ENCODE measurements around the gene MRPL53. TPM values are rescaled to one million over a fixed set of nuclear protein-coding genes. Genes with fewer than 3 reads are reported as not detected.
"Not testable (repeated sequence)": the region's sequence is repeated elsewhere in the genome, so short reads cannot be mapped to it uniquely, and the experiment has no call there.

The MRPL53 gene
- polyA plus RNA-seq, 6 donors from 2014 or later = 76.6 to 172 (median 136) TPM

DNA sequence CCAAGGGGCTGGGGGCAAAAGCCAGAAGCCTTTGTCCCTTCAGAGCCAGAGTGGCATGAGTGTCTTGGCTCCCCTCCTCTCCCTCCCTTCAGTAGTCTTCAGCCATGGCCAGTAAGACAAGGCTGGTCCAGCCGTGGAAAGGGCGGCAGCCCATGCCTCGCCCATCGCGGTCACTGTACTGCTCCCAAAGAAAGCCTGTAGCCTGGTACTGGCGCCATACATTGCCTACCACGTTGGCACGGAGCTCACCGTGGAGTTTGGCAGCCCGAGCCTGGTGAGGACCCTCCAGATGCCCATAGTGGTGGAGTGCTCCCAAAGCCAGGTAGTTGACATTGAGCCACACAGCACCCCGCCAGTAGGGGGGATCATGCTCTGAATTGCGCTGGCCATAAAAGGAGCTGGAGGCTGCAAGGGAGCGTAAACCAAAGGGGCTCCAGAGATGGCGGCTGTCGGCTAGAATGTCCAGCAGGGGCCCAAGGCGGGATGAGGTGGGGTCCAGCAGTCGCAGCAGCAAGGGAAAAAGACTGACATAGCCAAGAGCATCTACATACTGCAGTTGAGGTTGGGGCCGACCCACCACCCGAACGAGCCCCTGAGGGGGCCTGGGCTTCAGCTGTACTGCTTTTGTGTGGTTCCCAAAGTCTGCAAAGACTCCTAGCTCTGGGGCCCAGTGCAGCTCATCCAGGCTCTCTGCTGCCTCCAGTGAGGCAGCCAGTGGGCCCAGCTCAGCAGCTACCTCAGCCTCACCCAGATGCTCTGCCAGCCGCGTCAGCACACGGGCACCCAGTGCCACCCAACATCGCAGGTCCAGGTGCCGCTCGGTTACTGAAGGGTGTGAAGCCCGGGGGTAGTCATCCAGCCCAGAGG, 11.1 kb downstream of the MRPL53 start:
- Mint-ChIP-seq H3K4me3 (peak overlapping the region in 3 of 8 donors; percentile 57 to 94 (median 60)), H3K4me1 (peaks cover 35 to 66% (median 60%) of the 10 kb centered on the region in 3 donors), H3K9me3 (peaks cover 0 to 1% (median 0%) of the 10 kb centered on the region in 7 donors), H3K27ac (peak overlapping the region in 3 of 6 donors; percentile 6 to 59 (median 54)), H3K27me3 (no peaks in the 10 kb centered on the region), H3K36me3 (no peaks in the 10 kb centered on the region)
- ATAC-seq (ENCODE audit: low read depth in 2 of 2) = no peak
- no peak for DNase-seq

DNA sequence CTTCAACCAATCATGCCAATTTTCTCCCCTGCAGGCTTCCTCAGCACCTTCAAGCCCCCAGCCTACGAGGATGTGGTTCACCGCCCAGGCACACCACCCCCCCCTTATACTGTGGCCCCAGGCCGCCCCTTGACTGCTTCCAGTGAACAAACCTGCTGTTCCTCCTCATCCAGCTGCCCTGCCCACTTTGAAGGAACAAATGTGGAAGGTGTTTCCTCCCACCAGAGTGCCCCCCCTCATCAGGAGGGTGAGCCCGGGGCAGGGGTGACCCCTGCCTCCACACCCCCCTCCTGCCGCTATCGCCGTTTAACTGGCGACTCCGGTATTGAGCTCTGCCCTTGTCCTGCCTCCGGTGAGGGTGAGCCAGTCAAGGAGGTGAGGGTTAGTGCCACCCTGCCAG, 12.3 kb downstream of the MRPL53 start:
- H3K36me3 Mint-ChIP-seq; ATAC-seq (ENCODE audit: low read depth in 2 of 2); H3K9me3 Mint-ChIP-seq; DNase-seq; H3K27me3 Mint-ChIP-seq: not testable (repeated sequence)
- Mint-ChIP-seq H3K4me3 (peak overlapping the region in 7 of 8 donors; percentile 53 to 100 (median 98)), H3K4me1 (peaks cover 42 to 72% (median 66%) of the 10 kb centered on the region in 3 donors), H3K27ac (peak overlapping the region in 1 of 6 donors; percentile 99)

DNA sequence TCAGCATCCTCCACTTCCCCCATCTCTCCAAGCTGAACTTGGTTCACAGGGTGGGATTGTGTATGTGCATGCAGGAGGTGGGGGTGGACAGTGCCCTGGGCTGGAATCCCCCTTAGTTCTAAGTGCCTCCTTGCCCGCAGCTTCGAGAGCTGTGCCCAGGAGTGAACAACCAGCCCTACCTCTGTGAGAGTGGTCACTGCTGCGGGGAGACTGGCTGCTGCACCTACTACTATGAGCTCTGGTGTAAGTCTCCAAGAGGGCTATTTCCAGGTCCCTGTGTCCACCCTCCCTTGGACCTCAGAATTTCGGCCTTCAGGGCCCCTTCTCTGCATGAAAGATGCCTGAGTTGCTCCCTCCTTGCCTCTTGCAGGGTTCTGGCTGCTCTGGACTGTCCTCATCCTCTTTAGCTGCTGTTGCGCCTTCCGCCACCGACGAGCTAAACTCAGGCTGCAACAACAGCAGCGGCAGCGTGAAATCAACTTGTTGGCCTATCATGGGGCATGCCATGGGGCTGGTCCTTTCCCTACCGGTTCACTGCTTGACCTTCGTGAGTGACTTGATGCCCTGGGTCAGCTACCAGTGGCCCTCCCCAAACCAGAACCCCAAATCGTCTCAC, 12.9 kb downstream of the MRPL53 start:
- Mint-ChIP-seq H3K4me3 (peak overlapping the region; percentile 94 to 100 (median 99)), H3K27ac (peak overlapping the region in 3 of 6 donors; percentile 83 to 100 (median 99)), H3K4me1 (peaks cover 47 to 77% (median 72%) of the 10 kb centered on the region in 3 donors)
- H3K36me3 Mint-ChIP-seq; H3K27me3 Mint-ChIP-seq; DNase-seq; H3K9me3 Mint-ChIP-seq; ATAC-seq (ENCODE audit: low read depth in 2 of 2): not testable (repeated sequence)

DNA sequence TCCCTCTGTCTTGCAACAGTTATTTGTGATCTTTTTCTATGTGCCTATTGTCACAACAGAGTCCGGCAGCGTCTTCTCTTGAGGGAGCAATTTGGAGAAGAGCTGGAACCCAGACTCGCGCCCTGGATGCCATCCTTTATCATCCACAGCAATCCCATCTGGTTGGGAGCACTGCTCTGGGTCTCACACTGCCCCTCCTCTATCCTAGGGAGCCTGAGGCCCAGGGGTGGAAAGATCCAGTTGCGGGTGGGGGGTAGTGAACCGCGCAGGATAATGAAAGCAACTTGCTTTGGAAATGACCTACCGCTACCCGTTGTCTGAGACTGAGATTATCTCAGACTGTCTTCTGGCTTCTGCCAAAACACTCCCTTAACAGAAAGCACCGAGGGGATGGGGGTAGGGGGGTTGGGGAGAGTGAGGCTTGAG, 13.5 kb downstream of the MRPL53 start:
- no peaks in the 10 kb centered on the region for H3K36me3 Mint-ChIP-seq
- H3K4me1 Mint-ChIP-seq = peaks cover 51 to 75% (median 70%) of the 10 kb centered on the region in 3 donors
- ATAC-seq (ENCODE audit: low read depth in 2 of 2) (no peak), DNase-seq (no peak)
- H3K4me3 Mint-ChIP-seq = peak overlapping the region; percentile 94 to 100 (median 99)
- H3K9me3 Mint-ChIP-seq = peaks cover 0 to 1% (median 0%) of the 10 kb centered on the region in 7 donors
- H3K27ac Mint-ChIP-seq = peak overlapping the region; percentile 74 to 100 (median 100)
- H3K27me3 Mint-ChIP-seq = no peaks in the 10 kb centered on the region

DNA sequence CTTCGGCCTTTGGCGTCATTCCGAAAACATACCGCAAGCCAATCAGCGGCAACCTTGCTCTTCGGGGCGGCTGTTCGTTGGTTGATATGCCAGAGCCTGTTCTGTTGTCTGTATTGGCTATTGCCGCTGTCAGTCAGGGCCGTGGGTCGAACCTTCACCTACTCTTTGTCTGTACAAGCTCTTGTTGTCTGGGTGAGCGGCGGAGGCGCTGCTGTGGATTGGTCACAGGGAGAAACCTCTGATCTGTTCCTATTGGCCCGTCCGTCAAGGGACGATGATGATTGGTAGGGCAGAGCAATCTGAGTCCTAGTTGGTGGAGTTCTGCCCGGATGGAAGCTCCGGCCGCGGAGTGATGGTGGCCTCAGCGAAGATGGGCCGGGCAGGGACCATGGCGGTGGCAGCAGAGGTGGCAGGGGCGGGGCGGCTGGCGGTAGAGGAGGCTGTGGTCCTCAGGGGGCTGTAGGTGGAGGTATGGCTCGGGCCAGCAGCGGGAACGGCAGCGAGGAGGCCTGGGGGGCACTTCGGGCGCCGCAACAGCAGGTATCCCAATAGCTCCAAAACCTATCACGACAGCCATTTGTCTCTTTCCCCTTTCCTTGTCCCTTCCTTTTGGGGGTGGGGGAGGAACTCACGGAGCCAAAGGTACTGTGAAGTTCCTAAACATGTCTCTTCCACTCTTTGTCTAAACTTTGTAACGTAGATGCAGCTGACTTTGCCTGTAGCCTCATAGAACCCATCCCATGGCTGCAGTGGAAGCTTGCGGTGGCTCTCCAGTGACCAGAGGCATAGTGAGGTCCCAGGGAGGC, 14.1 kb downstream of the MRPL53 start, which contains the start of gene WBP1:
TSS of gene WBP1 (plus strand) at position 307 of the 806 bp plus-strand sequence. CDS start at position 472, 165 bp downstream.
- DNase-seq = peak; percentile 99
- peak; percentile 77 to 79 for ATAC-seq (ENCODE audit: low read depth in 2 of 2)
- no peaks in the 10 kb centered on the region for H3K27me3 Mint-ChIP-seq
- no peaks in the 10 kb centered on the region for H3K36me3 Mint-ChIP-seq
- H3K9me3 Mint-ChIP-seq = peaks cover 0 to 1% (median 0%) of the 10 kb centered on the region in 7 donors
- peaks cover 51 to 72% (median 64%) of the 10 kb centered on the region in 3 donors for H3K4me1 Mint-ChIP-seq
- peak within 1 kb of the TSS; percentile 94 to 100 (median 99) for H3K4me3 Mint-ChIP-seq
- peak within 1 kb of the TSS; percentile 98 to 100 (median 100) for H3K27ac Mint-ChIP-seq

DNA sequence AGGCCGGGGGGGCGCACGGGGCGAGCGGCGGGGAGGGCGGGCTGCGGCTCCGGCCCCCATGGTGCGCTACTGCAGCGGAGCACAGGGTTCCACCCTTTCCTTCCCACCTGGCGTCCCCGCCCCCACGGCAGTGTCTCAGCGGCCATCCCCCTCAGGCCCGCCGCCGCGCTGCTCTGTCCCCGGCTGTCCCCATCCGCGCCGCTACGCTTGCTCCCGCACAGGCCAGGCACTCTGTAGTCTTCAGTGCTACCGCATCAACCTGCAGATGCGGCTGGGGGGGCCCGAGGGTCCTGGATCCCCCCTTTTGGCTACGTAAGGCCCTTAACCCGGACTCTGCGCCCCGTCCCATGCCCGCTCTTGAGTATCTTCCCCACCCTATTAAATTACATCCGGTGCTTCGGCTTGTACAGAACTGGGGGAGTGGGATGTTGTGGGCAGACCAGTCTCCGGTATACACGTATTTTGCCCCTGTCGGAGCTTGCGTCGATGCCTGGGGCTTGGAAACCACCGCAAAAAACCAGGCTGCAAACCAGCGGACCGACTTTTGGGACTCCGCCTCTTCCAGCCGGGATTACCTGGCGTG, 14.8 kb downstream of the MRPL53 start:
- Mint-ChIP-seq H3K4me3 (peak overlapping the region; percentile 94 to 100 (median 99)), H3K27ac (peak overlapping the region; percentile 98 to 100 (median 100)), H3K9me3 (peaks cover 0 to 1% (median 0%) of the 10 kb centered on the region in 7 donors), H3K36me3 (no peaks in the 10 kb centered on the region), H3K4me1 (peaks cover 47 to 65% (median 58%) of the 10 kb centered on the region in 3 donors), H3K27me3 (no peaks in the 10 kb centered on the region)
- peak; percentile 58 to 60 for ATAC-seq (ENCODE audit: low read depth in 2 of 2)
- DNase-seq = peak; percentile 86

DNA sequence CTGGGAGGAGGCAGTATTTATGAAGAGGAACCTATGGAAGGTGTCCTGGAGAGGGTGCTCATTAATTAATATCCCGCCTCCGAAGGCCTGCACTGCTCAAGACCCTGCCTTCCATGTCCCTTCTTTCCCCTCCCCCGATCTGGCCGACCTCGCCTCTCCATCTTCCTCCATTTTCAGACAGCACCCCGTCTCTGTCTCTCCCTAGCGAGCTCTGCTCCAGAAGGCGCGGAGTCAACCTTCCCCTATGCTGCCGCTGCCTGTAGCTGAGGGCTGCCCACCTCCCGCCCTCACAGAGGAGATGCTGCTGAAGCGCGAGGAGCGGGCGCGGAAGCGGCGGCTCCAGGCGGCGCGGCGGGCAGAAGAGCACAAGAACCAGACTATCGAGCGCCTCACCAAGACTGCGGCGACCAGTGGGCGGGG, 15.3 kb downstream of the MRPL53 start:
- peaks cover 45 to 63% (median 59%) of the 10 kb centered on the region in 3 donors for H3K4me1 Mint-ChIP-seq
- peak overlapping the region; percentile 98 to 100 (median 99) for H3K27ac Mint-ChIP-seq
- peak overlapping the region; percentile 94 to 100 (median 99) for H3K4me3 Mint-ChIP-seq
- H3K36me3 Mint-ChIP-seq = no peaks in the 10 kb centered on the region
- H3K27me3 Mint-ChIP-seq = no peaks in the 10 kb centered on the region
- H3K9me3 Mint-ChIP-seq = peaks cover 0 to 1% (median 0%) of the 10 kb centered on the region in 7 donors
- DNase-seq = no peak
- ATAC-seq (ENCODE audit: low read depth in 2 of 2) = no peak

DNA sequence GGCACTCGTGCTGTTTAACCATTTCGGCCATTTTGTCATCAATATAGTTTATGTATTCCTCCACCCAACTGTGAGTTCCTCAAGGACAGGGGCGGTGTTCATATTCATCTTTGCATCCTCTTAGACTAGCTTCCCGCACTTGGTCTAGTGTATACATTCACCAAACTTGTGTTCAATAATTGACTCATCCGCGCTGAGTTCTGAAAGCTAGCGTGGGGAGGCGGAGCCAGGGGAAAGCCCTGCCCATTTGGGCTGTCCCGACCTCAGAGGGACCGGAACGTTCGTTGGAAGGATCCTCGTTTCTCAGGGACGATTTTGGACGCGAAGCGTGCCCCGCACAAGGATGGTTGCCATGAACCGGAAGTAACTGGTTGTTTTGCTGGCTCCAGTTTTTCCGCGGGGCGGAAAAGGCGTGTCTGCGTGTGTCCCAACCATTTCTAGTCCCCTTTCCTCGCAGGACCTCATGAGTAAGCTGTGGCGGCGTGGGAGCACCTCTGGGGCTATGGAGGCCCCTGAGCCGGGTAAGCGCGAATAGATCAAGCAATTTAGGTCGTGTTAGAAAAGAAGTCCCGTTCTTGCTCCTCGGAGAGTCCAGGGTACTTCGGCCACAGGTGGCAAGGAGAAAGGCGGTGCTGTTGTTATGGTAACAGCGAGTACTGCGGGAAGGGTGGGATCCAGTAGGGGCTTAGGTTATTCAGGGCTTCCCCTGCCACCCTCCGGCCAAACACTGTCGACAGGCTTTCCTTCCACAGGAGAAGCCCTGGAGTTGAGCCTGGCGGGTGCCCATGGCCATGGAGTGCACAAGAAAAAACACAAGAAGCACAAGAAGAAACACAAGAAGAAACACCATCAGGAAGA, 17.6 kb downstream of the MRPL53 start, which contains the start of gene INO80B:
TSS of gene INO80B (plus strand) at position 434 of the 858 bp plus-strand sequence. CDS start at position 464, 30 bp downstream.
- Mint-ChIP-seq H3K9me3 (peaks cover 0 to 1% (median 0%) of the 10 kb centered on the region in 7 donors), H3K27ac (peak within 1 kb of the TSS; percentile 95 to 99 (median 99)), H3K4me1 (peaks cover 43 to 52% (median 51%) of the 10 kb centered on the region in 3 donors), H3K4me3 (peak within 1 kb of the TSS; percentile 94 to 100 (median 99)), H3K36me3 (no peaks in the 10 kb centered on the region), H3K27me3 (no peaks in the 10 kb centered on the region)
- ATAC-seq (ENCODE audit: low read depth in 2 of 2) = peak; percentile 23 to 28
- peak; percentile 96 for DNase-seq

DNA sequence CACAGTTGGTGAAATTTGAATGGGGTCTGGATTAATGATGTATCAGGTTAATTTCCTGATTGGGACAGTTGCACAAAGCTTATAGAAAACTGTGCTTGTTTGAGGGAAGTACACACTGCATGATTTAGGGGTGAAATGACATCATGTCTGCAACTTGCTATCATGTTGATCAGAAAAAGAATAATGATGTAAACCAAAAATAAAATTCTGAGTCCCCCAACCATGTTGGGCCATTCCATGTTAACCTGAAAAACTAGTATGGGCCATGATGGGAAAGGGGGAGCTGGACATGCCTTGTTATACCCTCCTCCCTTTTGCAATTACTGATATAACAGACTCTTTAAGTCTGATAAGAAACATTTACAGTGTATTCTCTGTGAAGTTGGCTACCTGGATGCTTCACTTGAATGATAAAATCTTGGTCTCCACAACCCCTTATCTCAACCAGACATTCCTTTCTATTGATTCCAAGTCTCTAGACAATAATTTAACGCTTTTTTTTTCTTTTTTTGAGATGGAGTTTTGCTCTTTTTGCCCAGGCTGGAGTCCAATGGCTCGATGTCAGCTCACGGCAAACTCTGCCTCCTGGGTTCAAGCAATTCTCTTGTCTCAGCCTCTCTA, 21.8 kb downstream of the MRPL53 start:
- H3K4me1 Mint-ChIP-seq = peaks cover 14 to 18% (median 15%) of the 10 kb centered on the region in 3 donors
- no peaks in the 10 kb centered on the region for H3K9me3 Mint-ChIP-seq
- ATAC-seq (ENCODE audit: low read depth in 2 of 2) (no peak), DNase-seq (no peak)
- H3K36me3 Mint-ChIP-seq = no peaks in the 10 kb centered on the region
- H3K27ac Mint-ChIP-seq = no peak overlapping the region
- H3K4me3 Mint-ChIP-seq = peak overlapping the region in 1 of 8 donors; percentile 40
- H3K27me3 Mint-ChIP-seq = peaks cover 5 to 19% (median 12%) of the 10 kb centered on the region in 3 donors

DNA sequence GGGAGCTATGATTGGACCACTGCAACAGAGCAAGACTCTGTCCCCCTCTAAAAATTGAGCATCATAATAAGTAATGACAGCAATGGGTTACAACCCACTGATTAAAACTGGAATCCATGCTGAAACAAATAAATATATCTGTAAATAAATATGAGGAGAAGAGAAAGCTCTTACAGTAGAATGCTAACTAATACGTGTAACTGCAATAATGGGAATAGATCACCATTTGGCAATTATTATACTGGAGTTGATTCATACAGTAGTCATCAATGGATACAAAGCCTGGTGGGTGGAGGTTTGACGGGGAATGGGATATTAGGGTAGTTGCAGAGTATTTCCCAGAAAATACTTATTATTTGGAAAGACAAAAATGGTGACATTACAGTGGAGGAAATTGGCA, 23.7 kb downstream of the MRPL53 start:
- Mint-ChIP-seq H3K27me3 (peaks cover 16 to 28% (median 27%) of the 10 kb centered on the region in 3 donors), H3K27ac (no peak overlapping the region), H3K4me1 (peaks cover 0 to 3% (median 0%) of the 10 kb centered on the region in 3 donors), H3K4me3 (no peak overlapping the region), H3K9me3 (no peaks in the 10 kb centered on the region), H3K36me3 (no peaks in the 10 kb centered on the region)
- ATAC-seq (ENCODE audit: low read depth in 2 of 2) (no peak), DNase-seq (no peak)

DNA sequence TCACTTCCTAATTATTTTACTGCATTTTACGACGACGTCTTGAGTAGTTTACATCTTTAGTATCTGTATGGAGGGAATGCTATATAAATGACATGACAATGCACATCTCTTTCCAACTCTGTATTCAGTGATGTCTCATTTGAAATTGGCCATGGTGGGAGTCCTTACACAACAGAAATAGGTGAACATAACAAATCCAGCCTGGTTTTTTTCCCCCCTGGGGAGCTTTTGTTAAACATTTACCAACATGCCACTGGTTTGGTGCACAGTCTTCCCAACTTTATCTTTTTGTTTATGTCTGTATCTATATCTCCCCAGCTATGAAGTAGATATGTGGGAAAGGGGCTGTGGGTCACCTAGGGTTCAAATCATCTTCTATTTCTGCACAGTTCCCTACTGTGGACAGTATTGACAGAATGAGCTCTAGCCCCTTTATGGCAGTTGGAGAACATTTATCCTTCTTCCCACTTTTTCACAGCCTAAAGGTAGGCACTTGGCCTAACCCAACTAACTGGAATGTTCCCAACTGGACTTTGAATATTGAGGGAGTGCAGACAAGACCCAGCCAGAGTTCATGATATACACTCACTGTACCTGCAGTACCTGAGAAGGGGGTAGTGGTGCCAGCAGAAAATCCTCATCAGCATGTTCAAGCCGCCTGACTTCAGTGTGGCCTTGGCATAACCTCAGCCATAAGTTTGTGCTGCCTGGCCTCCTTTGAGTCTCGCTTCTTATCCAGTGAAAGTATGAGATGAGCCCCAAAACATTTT, 25.1 kb downstream of the MRPL53 start:
- H3K36me3 Mint-ChIP-seq = no peaks in the 10 kb centered on the region
- peak overlapping the region in 1 of 6 donors; percentile 38 for H3K27ac Mint-ChIP-seq
- peaks cover 0 to under 1% (median under 1%) of the 10 kb centered on the region in 3 donors for H3K4me1 Mint-ChIP-seq
- no peak overlapping the region for H3K4me3 Mint-ChIP-seq
- DNase-seq = no peak
- peaks cover 18 to 31% (median 30%) of the 10 kb centered on the region in 3 donors for H3K27me3 Mint-ChIP-seq
- no peak for ATAC-seq (ENCODE audit: low read depth in 2 of 2)
- H3K9me3 Mint-ChIP-seq = no peaks in the 10 kb centered on the region

Data from naive B cell (primary cell).